CD4-positive, alpha-beta T cell treated with Interleukin-2 at 100 ng/mL for 4 hours (primary cell): ENCODE results near the gene FOXP4.

Source experiments
- DNase-seq: peaks from one replicate; pipeline ENCODE4 v3.0.0-alpha.2; 2020; ENCODE audit warnings: low spot score

Gene FOXP4

GRCh38 chr6:41646026-41646795 is 100.0 kb downstream of the FOXP4 start:
- DNase-seq = no peak

GRCh38 chr6:41647061-41647511 is 100.9 kb downstream of the FOXP4 start:
- no peak for DNase-seq

- DNase-seq = no peak
Observed at GRCh38 chr6:41648070-41648585, 101.9 kb downstream of the FOXP4 start.

GRCh38 chr6:41648921-41649320 is 102.7 kb downstream of the FOXP4 start:
- DNase-seq = no peak

- no peak for DNase-seq
Observed at GRCh38 chr6:41649596-41649995, 103.4 kb downstream of the FOXP4 start.

GRCh38 chr6:41650120-41650519 is 103.9 kb downstream of the FOXP4 start:
- no peak for DNase-seq

GRCh38 chr6:41651246-41651961 is 105.2 kb downstream of the FOXP4 start:
- no peak for DNase-seq
